Ascending aorta (tissue), 2 donors: ENCODE measurements around the gene SZRD1. TPM values are rescaled to one million over a fixed set of nuclear protein-coding genes. Genes with fewer than 3 reads are reported as not detected.

Source experiments
- DNase-seq, 2 donors: peaks; one replicate each; pipeline ENCODE4 v3.0.0-alpha.2; 2019; ENCODE audit warnings: low spot score in 2 of 2
- H3K27ac ChIP-seq, 2 donors: fragments of 200-600 bp; sonication (generic); one replicate each; pipeline ENCODE4 v1.5.1; 2016 to 2017; ENCODE audit warnings: mild to moderate bottlenecking in 1 of 2
- H3K27me3 ChIP-seq: fragments of 200-600 bp; sonication (generic); one replicate; pipeline ENCODE4 v1.5.1; 2017
- H3K36me3 ChIP-seq, 2 donors: fragments of 200-600 bp; sonication (generic); one replicate each; pipeline ENCODE4 v1.5.1; 2016
- H3K4me1 ChIP-seq, 2 donors: fragments of 200-600 bp; sonication (generic); one replicate each; pipeline ENCODE4 v1.5.1; 2016 to 2017; ENCODE audit warnings: mild to moderate bottlenecking in 1 of 2
- H3K4me3 ChIP-seq, 2 donors: fragments of 200-600 bp; sonication (generic); one replicate each; pipeline ENCODE4 v1.5.1; 2016 to 2017; ENCODE audit warnings: mild to moderate bottlenecking in 1 of 2
- H3K9me3 ChIP-seq, 2 donors: fragments of 200-600 bp; sonication (generic); one replicate each; pipeline ENCODE4 v1.5.1; 2016
- CTCF ChIP-seq, 3 experiments: fragments of 200-600 bp in 2 of 3; fragments of 450-650 bp in 1 of 3; sonication (generic) in 2 of 3; IDR thresholded peaks; one replicate each; pipeline ENCODE4 v1.5.1; 2016 to 2019; ENCODE audit warnings: antibody characterized with exemption in 3 of 3, mild to moderate bottlenecking in 1 of 3, moderate library complexity in 1 of 3
- intact Hi-C: fragments of 100-400 bp; cut with DNase I; formaldehyde crosslinking; loops from one replicate; pipeline ENCODE4 v1.15.1; 2023
- total RNA-seq: library from RNA; depleted of rRNA; stranded (reverse); fragments of >200 nt; gene quantifications from one replicate; pipeline ENCODE4 v1.1.0, GENCODE V29; 2016

SZRD1 gene
- total RNA-seq, 1 donor from 2014 or later = 106 TPM

DNA sequence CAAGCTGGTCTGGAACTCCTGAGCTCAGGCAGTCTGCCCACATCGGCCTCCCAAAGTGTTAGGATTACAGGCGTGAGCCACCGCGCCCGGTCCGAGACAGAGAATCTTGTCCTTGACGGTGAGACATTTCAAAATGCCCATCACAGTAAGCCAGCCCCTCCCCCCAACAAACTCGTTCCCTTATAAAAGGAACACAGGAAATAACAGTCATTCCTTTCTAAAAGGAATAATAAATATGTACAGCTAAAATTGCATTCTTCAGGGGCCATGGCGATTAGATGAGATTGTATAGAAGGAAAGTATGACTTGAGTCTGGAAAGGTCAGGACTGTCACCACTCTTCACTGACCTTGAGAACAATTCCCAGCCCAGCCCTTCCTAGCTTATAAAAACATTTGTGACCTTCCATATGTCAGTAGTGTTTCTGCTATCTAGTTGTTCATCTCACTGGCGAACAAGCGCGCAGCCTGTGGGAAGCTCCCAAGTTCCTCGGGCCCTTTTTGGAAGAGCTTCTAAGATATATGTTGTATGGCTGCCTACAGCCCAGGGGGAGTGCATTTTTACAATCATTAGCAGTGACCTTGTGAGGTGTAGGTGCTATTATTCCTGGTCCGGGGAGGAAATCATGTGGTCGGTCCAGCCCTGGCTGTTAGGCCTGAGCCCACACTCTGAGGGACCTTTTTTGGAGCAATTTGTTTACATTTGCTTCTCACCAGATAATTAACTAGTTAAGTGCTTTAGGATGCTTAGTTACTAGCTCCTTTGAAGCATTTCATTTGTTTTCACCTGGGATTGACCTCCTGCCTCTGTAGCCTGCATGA, 8.7 kb downstream of the SZRD1 start:
- DNase-seq = no peak
- peaks cover 6 to 76% of the 10 kb centered on the region in 2 donors for H3K4me1 ChIP-seq
- TF ChIP-seq CTCF (IDR thresholded peaks at IDR 0.05) = no peak
- H3K27me3 ChIP-seq = no peaks in the 10 kb centered on the region
- H3K27ac ChIP-seq = peak overlapping the region; percentile 70
- intact Hi-C loops = no loop called here
- H3K4me3 ChIP-seq = peak overlapping the region in 1 of 2 donors; percentile 36
- no peaks in the 10 kb centered on the region for H3K9me3 ChIP-seq
- H3K36me3 ChIP-seq = no peaks in the 10 kb centered on the region

- H3K4me3 ChIP-seq = no peak overlapping the region
- H3K4me1 ChIP-seq = peaks cover 6 to 66% of the 10 kb centered on the region in 2 donors
- intact Hi-C loops = no loop called here
- TF ChIP-seq CTCF (IDR thresholded peaks at IDR 0.05) = no peak
- H3K27me3 ChIP-seq = no peaks in the 10 kb centered on the region
- H3K36me3 ChIP-seq = no peaks in the 10 kb centered on the region
- DNase-seq = no peak
- H3K27ac ChIP-seq = peak overlapping the region in 1 of 2 donors; percentile 70
- no peaks in the 10 kb centered on the region for H3K9me3 ChIP-seq
Observed at GRCh38 chr1:16376971-16377370, 9.9 kb downstream of the SZRD1 start.

DNA sequence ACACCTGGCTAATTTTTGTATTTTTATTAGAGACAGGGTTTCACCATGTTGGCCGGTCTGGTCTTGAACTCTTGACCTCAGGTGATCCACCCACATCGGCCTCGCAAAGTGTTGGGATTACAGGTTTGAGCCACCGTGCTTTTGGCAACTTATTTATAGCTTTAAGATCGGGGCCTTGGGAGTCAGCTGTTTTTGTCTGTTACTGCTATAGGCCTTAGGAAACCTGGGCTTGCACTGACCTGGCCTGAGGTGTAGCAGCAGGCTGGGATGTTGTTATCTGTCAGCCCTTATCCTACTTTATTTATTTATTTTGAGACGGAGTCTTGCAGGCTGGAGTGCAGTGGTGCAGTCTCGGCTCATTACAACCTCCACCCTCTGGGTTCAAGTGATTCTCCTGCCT, 11.4 kb downstream of the SZRD1 start:
- Histone ChIP-seq H3K4me1 (peaks cover 6 to 52% of the 10 kb centered on the region in 2 donors), H3K9me3 (no peaks in the 10 kb centered on the region), H3K36me3 (no peaks in the 10 kb centered on the region), H3K27ac (peak overlapping the region in 1 of 2 donors; percentile 14), H3K4me3 (no peak overlapping the region), H3K27me3 (no peaks in the 10 kb centered on the region)
- no peak for TF ChIP-seq CTCF (IDR thresholded peaks at IDR 0.05)
- no peak for DNase-seq
- intact Hi-C loops = no loop called here

- Histone ChIP-seq H3K27ac (no peak overlapping the region), H3K4me3 (no peak overlapping the region), H3K27me3 (no peaks in the 10 kb centered on the region), H3K36me3 (no peaks in the 10 kb centered on the region), H3K4me1 (peaks cover 10 to 54% of the 10 kb centered on the region in 2 donors), H3K9me3 (no peaks in the 10 kb centered on the region)
- TF ChIP-seq CTCF (IDR thresholded peaks at IDR 0.05) = no peak
- intact Hi-C loops = no loop called here
- DNase-seq = no peak
Observed at GRCh38 chr1:16380868-16381267, 13.8 kb downstream of the SZRD1 start.

GRCh38 chr1:16383888-16384287, 16.8 kb downstream of the SZRD1 start:
- no peak for DNase-seq
- H3K9me3 ChIP-seq = no peaks in the 10 kb centered on the region
- no peak for TF ChIP-seq CTCF (IDR thresholded peaks at IDR 0.05)
- no peaks in the 10 kb centered on the region for H3K36me3 ChIP-seq
- H3K27ac ChIP-seq = peak overlapping the region in 1 of 2 donors; percentile 83
- peaks cover 18 to 49% of the 10 kb centered on the region in 2 donors for H3K4me1 ChIP-seq
- intact Hi-C loops = no loop called here
- no peak overlapping the region for H3K4me3 ChIP-seq
- no peaks in the 10 kb centered on the region for H3K27me3 ChIP-seq
